Measurements from ENCODE around the gene EIF5AL1.
"Not testable (repeated sequence)": the region's sequence is repeated elsewhere in the genome, so short reads cannot be mapped to it uniquely, and the experiment has no call there.

Gene EIF5AL1

DNA sequence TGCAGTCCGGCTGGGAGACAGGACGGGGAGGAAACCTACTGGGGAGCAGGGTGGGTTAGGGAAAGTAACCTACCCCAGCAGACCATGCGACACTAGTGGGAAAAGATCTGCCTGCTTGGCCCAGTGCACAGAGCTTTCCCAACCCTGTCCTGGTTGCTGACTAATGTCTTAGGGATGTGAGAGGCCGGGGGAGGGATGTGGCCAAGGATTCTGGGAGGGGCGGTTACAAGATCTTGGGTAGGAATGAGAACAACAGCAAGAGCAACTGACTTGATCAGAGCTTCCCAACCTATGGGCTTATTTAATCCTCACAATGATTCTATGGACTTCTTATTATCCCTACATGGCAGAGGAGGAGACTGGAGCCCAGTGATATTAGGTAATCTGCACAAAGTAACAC is 24.0 kb upstream of the EIF5AL1 start:
- no peak for DNase-seq

DNA sequence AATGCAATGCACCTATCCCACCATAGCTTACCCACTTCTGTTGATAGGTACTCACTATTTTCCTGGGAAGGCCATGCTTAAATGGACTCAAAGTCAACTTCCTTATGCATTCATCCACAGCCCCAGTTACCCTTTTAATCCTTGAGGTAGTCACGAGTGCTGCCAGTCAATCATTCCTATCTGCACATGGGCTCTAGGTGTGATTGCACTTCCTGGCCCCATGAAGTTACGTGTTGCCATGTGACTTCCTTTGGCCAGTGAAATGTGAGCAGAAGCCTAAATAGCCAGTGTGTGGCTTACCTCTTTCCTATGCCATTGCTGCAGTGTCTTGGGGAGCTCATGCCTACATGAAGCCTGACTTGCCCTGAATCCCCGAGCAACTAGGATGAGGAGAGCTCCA is 23.5 kb upstream of the EIF5AL1 start:
- DNase-seq = no peak

DNA sequence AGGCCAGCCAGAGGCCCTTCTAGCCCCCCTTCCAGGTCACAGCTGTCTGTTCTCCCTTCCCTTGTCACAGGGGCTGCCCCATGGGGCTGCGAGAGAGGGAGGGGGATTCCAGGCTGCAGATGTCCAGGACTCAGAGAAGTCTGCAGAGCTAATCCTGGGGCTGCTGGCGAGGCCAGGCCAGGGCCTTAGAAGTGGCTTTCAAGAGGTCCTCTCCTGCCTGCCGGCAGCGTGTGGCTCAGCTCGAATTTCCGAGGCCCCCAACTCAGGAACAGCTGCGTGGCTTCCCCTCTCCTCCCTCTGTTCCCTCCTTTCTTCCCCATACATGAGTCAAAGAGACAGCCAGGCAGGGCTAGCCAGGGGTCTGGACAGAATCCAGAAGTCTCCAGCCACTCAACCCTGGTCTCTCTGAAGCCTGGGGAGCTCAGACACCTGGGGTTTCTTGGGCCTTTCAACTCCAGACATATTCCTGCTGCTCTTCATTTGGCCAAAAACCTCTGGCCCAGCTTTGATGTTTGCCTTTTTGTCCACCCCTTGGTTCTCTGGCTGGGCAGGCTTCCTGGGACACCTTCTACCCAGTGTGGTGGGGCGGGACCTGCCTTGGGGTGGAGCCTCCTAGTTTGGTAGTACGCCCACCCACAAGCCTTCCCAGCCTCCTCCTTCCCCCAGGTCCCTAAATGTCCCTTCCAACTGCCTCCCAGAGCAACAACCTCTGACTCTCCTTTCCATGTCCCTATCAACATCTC is 21.8 kb upstream of the EIF5AL1 start:
- no peak for DNase-seq

DNA sequence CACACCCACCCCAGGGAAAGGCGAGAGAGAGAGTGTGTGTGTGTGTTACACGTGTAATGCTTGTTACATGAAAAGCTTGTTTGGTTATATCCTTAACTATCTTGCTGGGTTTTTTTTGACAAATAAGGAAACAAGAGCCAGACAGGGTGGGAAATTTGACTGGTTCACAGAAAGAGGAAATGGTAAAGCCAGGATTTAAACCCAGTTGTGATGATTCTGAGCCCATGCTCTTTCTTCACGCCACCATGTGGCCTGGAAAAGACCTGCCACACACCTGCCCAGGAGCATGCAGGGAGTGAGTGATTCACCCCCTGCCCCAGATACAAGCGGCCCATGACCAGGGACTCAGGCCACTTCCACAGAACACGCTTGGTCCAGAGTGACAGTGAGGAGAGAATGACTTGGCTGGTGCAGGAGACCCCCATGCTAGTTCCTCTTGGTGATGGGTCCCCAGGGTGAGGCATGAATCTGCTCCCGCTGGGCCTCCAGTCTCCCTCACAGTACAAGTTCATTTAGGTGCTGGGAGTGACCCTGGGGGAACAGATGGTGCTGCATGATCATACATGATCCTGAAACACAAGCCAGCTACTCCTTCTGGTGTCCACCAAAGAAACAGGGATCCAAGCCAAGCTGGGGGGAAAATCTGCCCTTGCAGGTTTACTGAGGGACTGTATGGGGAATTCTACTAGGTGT is 21.0 kb upstream of the EIF5AL1 start:
- DNase-seq = no peak

DNA sequence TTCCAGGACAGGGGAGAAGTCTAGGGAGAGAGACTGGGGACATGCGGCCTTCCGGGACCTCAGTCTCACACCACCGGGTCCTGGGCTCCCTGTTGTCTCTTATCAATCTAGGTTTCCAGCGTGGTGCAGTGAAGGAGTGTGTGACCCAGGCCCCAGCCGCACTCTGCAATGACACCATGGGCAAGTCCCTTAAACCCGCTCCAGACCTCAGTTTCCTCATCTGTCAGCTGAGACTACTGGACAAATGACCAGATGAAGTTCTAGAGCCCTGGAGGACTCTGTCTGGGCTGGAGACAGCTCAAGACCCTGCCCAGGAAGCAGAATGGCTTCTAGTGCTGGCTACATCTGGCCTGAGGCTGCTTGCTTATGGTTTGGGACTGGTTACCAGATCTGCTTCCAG is 20.1 kb upstream of the EIF5AL1 start:
- DNase-seq = no peak

DNA sequence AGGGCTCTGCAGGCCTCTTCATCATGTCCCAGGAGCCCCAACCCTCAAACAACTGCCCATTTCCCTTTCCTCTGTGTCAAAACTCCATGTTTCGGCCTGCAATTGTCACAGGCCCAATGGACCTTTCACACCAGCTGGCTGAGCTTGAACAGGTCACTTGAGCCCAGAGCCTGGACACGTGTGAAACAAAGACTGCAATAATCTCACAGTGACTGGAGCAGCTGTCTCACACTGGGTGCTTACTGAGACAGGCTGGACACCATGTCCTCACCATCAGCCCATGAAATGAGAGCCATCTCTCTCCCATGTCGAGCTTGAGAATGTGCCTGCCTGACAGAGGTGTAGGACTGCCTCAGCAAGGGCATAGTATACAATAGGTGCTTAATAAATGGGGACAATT is 19.5 kb upstream of the EIF5AL1 start:
- DNase-seq = no peak

DNA sequence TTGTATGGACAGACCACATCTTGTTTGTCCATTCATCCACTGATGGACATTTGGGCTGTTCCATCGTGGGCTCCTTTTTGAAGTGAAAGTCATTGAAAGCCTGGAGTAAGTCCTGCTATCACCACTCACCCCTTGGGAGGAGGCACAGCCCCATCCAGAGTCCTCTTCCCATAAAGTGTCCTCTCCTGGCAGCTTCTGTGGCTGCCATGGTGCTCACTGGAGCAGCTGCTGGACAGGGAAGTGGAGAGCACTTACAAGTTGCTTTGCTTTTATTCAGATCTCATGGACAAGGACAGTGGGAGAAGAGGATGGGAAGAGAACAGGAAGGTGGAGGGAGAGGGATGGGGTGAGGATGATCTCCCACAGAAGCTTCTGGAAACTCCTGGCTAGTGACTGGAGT is 18.5 kb upstream of the EIF5AL1 start:
- DNase-seq = no peak

DNA sequence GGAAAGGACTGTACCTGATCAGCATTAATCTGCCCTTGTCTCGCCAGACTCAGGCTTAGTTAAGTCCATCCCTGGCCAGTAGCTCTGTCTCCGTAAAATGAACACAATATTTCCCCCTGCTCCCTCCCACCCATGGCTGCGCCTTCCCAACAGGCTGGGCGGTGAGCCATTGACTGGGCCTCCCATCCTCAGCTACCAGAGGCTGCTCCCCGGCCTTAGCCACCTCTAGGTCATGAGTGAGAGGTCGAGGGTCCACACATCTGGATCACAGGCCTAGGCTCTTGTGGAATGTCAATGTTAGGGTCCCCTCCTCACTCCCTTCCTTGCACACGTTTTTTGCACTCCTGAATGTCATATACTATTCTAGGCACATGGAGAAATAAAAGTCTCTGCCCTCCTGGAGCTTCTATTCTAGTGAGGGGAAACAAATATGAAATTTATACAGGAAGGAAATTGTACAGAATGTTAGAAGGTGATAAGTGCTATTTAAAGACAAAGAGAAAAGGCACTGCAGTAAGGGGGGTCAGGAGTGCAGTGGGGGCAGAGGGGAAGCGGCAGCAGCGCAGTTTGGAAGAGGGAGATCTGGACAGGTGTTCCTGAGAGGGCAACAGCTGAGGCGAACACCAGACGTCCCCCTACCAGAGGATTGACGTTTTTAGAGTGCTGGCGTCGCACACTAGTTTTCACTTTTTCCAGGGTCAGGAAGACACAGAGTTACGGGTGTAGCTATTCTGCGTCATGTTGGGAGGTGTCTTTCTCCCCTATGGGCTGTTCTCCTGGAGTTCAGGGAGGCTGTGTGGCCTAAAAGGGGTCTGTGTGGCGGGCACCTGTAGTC is 17.2 kb upstream of the EIF5AL1 start:
- no peak for DNase-seq

DNA sequence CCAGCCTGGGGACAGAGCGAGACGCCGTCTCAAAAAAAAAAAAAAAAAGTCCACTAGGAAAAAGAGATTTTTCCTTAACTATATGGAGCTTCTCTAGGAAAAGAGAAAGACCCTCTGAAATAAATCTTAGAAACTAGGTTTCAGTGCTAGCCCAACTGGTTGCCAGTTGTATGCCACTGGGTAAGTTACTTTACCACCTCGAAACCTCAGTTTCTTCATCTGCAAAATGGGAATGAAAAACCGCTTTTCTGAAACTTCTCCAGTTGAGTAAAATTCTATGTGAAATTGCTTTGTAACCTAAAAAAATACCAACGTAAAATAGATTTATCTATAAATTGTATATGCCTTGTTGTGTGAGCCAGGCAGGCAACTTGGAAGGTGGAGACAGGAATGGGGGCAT is 16.5 kb upstream of the EIF5AL1 start:
- no peak for DNase-seq

DNA sequence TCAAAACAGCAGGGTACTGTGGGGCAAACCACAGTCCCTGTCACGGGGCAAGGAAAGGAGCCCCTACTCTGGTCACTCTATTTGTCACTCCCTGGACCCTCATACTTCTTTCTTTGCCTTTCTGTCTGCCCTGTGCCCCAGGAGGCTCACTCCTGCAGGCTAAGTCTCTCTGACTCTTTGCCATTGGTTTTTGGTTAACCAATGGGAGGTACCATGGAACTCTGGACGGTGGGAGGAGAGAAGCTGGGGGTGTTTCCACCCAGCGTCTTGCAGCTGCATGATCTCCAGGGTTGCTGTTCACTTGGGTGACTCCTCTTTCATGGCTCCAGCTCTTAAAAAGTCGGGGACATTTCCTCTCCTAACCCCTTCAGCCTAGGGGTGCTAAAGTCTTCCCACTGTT is 15.4 kb upstream of the EIF5AL1 start:
- DNase-seq = no peak

DNA sequence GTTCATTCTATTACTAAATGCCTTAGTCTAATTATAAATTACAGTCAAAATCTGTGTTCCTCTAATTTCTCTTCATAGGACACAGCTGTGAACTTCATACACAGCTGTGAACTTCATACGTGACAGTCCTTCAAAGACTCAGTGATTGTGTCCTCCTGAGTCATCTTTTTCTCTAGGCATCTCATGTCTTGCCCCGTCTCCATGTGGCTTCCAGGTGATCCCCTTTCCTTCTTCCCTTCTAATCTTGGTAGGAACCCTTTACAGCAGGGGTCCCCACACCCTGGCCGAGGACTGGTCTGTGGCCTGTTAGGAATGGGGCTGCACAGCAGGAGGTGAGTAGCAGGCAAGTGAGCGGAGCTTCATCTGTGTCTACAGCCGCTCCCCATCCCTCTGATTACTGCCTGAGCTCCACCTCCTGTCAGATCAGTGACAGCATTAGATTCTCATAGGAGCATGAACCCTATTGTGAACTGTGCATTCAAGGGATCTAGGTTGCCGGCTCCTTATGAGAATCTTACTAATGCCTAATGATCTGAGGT is 14.0 kb upstream of the EIF5AL1 start:
- DNase-seq = no peak

DNA sequence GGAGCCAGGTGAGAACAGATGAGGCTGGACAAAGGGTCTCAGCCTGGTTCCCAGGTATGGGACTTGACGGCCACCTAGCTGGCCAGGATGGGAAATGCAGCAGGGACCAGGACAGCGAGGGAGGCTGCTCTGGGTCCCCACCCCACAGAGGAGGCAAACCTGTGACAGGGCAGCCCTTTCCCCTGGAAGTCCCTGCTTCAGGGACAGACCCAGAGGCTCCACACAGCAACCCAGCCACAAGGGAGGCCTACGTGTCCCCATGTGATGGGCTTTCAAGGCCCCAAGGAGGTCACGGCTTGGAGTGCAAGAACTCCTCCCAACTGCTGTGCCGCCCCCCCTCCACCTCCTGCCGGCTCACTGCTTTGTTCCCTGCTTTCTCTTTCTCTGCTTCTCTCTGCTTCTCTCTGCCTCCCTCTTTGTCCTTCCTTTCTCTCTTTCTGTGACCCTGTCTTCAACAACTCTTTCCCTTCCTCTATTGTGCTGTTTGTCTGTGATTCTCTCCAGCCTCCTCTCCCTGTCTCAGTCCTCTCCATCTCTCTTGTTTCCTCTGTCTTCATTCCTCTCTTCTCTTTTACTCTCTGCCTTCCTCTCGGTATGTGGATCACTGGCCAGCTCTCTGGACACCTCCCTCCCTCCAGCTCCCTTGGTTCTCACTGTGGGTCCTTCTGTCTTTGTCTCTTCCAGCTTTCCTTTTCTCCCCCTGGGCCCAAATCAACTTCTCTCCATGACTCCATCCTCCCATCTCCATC is 9.6 kb upstream of the EIF5AL1 start:
- no peak for DNase-seq

DNA sequence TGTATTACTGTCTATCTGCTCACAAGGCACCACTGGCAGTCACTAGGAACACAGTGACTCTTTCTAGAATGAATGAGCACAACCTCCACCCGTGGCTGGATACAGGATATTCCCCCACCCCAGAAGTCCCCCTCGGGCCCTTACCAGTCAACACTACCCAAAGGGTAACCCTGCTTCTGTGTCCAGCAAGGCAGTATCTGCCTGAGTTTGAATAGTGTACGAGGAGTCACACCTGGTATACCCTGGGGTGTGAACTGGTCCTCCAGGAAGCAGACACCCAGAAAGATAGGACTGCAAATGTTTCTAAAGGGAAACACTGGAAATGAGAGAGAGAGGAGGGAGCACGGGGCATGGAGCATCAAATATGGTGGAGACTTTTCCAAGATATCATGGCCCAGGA is 8.5 kb upstream of the EIF5AL1 start:
- DNase-seq = not testable (repeated sequence)

DNA sequence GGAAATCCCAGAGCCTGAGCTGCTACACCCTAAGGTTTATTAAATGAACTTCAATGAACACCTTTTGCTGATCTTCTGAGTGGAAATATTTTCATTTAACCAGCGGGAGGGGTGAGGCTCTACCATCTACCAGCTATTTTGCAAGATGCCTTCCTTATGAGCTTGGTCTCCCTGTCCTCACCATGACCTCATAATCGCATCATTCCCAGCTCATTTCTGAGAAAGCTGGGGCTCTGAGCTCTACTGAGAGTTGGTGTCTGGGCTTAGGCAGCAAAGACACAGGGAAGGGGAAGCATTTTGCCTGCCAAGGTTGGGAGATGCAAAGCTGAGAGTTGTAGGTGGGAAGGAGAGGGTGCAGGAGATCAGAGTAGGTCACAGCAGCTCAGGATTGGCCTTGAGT is 7.8 kb upstream of the EIF5AL1 start:
- DNase-seq = not testable (repeated sequence)

DNA sequence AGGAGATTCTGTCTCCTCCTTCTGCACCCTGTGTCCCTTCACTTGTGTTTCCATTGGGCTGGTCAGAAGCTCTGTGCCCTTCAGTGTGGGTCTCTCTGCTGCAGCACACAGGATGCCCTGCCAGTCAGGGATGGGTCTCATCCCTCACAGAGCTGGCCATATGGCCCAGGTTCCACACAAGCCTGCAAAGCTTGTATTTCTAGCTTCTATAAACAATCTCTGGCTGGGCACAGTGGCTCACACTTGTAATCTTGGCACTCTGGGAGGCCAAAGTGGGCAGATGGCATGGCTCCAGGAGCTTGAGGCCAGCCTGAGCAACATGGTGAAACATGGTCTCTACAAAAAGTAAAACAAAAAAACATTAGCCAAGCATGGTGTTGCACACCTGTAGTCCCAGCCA is 7.0 kb upstream of the EIF5AL1 start:
- DNase-seq = not testable (repeated sequence)

DNA sequence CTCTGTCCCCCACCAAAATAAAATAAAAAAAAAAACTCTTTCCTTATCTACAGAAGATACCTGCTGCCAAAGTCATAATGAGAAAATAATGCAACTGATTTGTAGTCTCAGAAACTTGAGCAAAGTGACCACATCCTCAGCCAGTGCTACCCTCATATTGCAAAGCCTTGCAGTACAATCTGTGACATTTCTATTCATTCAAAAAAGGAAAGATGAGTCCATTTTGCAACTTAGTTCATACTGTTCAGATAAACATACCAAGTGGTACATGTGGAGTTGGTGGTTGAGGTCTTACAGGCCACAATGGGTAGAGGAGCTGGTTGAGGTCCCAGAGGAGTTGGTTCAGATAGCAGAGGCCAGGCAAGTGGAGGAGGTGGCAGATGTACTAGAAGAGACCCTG is 6.5 kb upstream of the EIF5AL1 start:
- DNase-seq = no peak

DNA sequence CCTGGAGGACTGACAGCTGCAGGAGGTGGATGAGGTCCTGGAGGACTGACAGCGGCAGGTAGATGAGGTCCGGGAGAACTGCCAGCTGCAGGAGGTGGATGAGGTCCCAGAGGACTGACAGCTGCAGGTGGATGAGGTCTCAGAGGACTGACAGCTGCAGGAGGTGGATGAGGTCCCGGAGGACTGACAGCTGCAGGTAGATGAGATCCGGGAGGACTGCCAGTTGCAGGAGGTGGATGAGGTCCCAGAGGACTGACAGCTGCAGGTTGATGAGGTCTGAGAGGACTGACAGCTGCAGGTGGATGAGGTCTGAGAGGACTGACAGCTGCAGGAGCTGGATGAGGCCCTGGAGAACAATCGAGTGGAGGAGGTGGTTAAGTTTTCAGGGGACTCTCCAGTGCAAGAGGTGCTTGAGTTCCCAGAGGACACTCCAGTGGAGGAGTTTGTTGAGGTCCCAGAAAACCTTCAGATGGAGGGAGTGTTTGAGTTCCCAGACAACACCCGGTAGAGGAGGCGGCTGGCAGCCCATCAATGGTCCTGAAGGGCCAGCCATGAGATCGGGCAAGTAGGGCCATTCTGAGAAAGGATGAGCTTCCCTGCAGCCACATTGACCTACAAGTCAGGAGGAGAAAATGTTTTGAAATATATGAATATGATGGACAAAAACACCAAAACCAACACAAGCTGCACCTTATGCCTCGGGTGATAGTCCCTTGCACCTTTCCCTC is 4.7 kb upstream of the EIF5AL1 start:
- no peak for DNase-seq

DNA sequence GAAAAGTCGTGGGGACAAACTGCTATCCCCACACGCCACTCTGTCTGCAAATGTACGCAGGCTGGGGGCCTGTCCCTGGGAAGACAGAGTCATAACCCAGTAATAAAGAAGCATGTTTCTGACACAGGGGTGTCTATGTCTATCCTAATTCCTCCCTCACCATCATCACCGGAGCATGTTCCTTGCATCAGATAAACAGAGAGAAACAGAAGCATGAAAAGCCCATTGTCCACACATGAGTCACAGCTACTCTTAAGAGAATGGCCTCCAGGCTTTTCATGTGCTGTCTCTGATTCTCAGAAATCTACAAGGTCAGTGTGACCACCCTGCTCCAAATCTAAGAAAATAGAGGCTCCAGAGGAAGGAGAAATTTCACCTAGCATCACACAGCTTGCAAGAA is 4.1 kb upstream of the EIF5AL1 start:
- not testable (repeated sequence) for DNase-seq

DNA sequence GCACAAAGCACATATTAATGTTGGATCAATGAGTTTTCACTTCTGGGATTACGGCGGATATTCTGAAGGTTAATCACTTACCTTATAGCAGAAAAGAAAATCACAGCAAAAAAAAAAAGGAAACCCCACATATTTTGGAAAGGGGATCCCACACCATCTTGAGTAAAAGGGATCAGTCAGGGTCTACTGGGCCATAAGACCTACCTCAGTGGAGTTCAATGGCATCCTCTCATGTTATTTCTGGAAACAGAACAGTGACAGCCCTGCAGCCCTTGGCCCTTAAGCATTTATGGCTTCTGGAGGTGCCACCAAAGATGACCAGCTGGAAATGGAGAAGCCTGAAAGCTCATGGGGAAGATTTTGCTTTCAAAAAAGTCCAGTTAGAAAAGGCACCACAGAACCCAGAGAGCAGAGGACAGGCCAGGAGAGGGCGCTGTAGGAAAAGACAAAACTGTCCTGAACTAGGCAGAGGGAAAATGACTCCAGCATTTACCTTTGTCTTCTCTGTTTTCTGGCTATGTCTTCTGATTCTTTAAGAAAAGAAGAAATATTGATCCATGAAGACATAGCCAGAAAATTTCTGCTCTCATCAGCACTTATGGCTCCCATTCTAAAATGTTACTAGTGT is 2.9 kb upstream of the EIF5AL1 start:
- DNase-seq = not testable (repeated sequence)

DNA sequence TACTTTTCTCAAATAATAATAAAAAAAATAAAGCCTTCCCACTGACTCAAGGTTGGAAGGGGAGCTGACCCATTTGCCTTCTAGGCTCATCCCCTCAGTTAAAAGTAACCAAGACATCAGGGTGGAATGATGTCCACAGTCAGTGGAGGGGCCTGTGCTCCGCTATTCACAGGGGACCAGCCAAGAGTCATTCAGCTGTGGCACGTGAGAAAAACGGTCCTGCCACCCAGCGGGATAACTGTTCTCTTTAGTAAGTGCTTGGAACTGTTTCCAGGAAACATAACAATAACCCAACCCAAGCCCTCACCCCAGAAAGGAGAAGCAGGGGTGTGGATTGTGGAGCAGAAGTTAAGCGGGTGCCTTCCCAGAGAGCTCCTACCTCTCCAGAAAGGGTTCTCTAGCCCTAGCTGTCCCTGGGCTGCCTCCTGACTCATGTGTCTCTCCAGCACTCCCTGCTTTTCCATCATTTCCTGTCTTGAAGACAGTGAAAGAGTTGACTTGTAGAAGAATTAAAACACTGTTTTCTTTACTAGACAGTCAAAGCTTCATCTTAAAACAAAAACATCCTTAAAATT is 2.3 kb upstream of the EIF5AL1 start:
- DNase-seq = not testable (repeated sequence)

DNA sequence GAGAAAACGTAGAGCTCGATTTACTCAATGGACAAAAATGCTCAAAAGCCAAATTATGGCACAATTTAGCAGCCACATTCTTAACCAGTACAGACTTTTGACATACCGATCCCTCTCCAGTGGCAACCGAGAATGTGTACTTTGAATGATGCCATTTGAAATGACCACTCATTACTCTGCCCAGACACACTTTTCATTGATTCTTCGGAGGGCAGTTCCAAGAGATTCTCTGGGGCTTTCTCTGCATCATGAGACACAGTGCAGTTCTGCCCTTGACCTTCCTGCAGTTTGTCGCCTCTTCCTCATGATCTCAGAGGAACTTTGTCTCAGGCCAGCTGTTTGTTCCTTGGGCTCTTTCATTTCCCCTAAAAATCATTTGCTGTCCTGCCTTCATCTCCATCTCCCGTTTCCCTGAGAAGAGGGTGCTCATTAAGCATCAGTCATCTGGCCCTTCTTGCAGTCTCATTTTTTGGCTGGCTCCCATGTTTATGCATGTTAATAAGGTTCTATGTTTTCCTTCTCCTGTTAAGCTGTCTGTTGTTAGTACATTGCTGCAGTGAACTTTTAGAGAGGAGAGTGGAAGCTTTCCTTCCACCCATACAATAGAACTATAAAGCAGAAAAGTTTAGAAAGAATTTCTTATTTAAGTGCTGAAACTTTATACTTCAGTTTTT is 4.3 kb downstream of the EIF5AL1 start:
- DNase-seq = not testable (repeated sequence)
